GM23338 (cell line): Measurements from ENCODE around the gene KPNA6. TPM values are rescaled to one million over a fixed set of nuclear protein-coding genes. Genes with fewer than 3 reads are reported as not detected.

ENCODE experiments used
- ATAC-seq: fragments of 200-7000 bp; cut with Tn5 transposase; 3 replicates; pipeline ENCODE4 v1.9.1; 2020
- DNase-seq: peaks from one replicate; pipeline ENCODE4 v3.0.0-alpha.2; 2015; ENCODE audit warnings: low spot score
- H2AFZ ChIP-seq: fragments of 200-600 bp; sonication (generic); 2 replicates; pipeline ENCODE4 v1.8.0; 2016; ENCODE audit warnings: antibody characterized with exemption, mild to moderate bottlenecking, moderate library complexity
- H3F3A ChIP-seq: fragments of 200-600 bp; sonication (generic); replicated peaks from 2 replicates; pipeline ENCODE4 v1.8.0; 2017; ENCODE audit warnings: antibody characterized with exemption, mixed run types, low read depth
- H3K27ac ChIP-seq: fragments of 200-600 bp; sonication (generic); 2 replicates; pipeline ENCODE4 v1.6.1; 2016; ENCODE audit warnings: low read depth
- H3K27me3 ChIP-seq: fragments of 200-600 bp; sonication (generic); 2 replicates; pipeline ENCODE4 v1.8.0; 2016; ENCODE audit warnings: mild to moderate bottlenecking, mixed run types, moderate library complexity; ENCODE audit not compliant: insufficient read depth
- H3K36me3 ChIP-seq: fragments of 200-600 bp; sonication (generic); 2 replicates; pipeline ENCODE4 v1.8.0; 2016; ENCODE audit warnings: mild to moderate bottlenecking; ENCODE audit not compliant: insufficient read depth
- H3K4me1 ChIP-seq: fragments of 200-600 bp; sonication (generic); 2 replicates; pipeline ENCODE4 v1.8.0; 2016; ENCODE audit warnings: mild to moderate bottlenecking, moderate library complexity; ENCODE audit not compliant: insufficient read depth
- H3K4me2 ChIP-seq: fragments of 200-600 bp; sonication (generic); 2 replicates; pipeline ENCODE4 v1.7.1; 2017; ENCODE audit warnings: mixed run types
- H3K4me3 ChIP-seq: fragments of 200-600 bp; sonication (generic); 2 replicates; pipeline ENCODE4 v1.6.1; 2016; ENCODE audit warnings: mixed run types
- H3K79me2 ChIP-seq: fragments of 200-600 bp; sonication (generic); replicated peaks from 2 replicates; pipeline ENCODE4 v1.8.0; 2017; ENCODE audit warnings: mild to moderate bottlenecking; ENCODE audit not compliant: insufficient read depth
- H3K9me2 ChIP-seq: fragments of 200-600 bp; sonication (generic); 2 replicates; pipeline ENCODE4 v1.8.0; 2017; ENCODE audit not compliant: insufficient read depth
- H4K20me1 ChIP-seq: fragments of 200-600 bp; sonication (generic); replicated peaks from 2 replicates; pipeline ENCODE4 v1.8.0; 2017; ENCODE audit warnings: mild to moderate bottlenecking; ENCODE audit not compliant: insufficient read depth
- H3K27ac Mint-ChIP-seq: 2 replicates; pipeline ENCODE4 v1.8.0; 2020; ENCODE audit warnings: inconsistent platforms, mild to moderate bottlenecking, moderate library complexity, mixed read lengths
- H3K27me3 Mint-ChIP-seq: 3 replicates; pipeline ENCODE4 v1.8.0; 2022; ENCODE audit warnings: low read depth, mild to moderate bottlenecking, moderate library complexity, mixed read lengths, inconsistent platforms; ENCODE audit not compliant: insufficient read depth, poor library complexity
- H3K36me3 Mint-ChIP-seq: 3 replicates; pipeline ENCODE4 v1.8.0; 2021; ENCODE audit warnings: low read depth, mild to moderate bottlenecking, inconsistent platforms, moderate library complexity, mixed read lengths
- H3K4me1 Mint-ChIP-seq: 3 replicates; pipeline ENCODE4 v1.8.0; 2020; ENCODE audit warnings: mild to moderate bottlenecking, inconsistent platforms, mixed read lengths
- H3K4me3 Mint-ChIP-seq: 3 replicates; pipeline ENCODE4 v1.8.0; 2021; ENCODE audit warnings: moderate library complexity, mild to moderate bottlenecking, inconsistent platforms, mixed read lengths
- H3K9me3 Mint-ChIP-seq: 3 replicates; pipeline ENCODE4 v1.8.0; 2020; ENCODE audit warnings: moderate library complexity, mild to moderate bottlenecking, inconsistent platforms, mixed read lengths
- CREB1 ChIP-seq: fragments of 250-450 bp; sonication (Bioruptor Pico); IDR thresholded peaks from 2 replicates; pipeline ENCODE4 v1.5.0; 2020; ENCODE audit warnings: low read depth, mild to moderate bottlenecking, moderate library complexity
- CTCF ChIP-seq, 2 experiments: fragments of 200-600 bp in 1 of 2; sonication (generic) in 1 of 2; conservative IDR thresholded peaks; 2 replicates each; pipeline versions ENCODE4 v1.5.1 to v1.6.1; 2016 to 2017; ENCODE audit warnings: antibody characterized with exemption in 2 of 2, low read depth in 2 of 2, mild to moderate bottlenecking in 2 of 2, moderate library complexity in 1 of 2
- ETS1 ChIP-seq: IDR thresholded peaks from 2 replicates; pipeline ENCODE4 v1.6.1; 2016; ENCODE audit warnings: antibody characterized with exemption
- EZH2 ChIP-seq: fragments of 200-600 bp; sonication (generic); IDR thresholded peaks from one replicate; pipeline ENCODE4 v1.8.0; 2017; ENCODE audit warnings: antibody characterized with exemption, mild to moderate bottlenecking, low read depth; ENCODE audit not compliant: unreplicated experiment
- EZH2phosphoT487 ChIP-seq: fragments of 200-600 bp; sonication (generic); IDR thresholded peaks from one replicate; pipeline ENCODE4 v1.8.1; 2018; ENCODE audit warnings: antibody characterized with exemption; ENCODE audit not compliant: unreplicated experiment
- JUNB ChIP-seq: IDR thresholded peaks from one replicate; pipeline ENCODE4 v1.6.1; 2016; ENCODE audit warnings: antibody characterized with exemption; ENCODE audit not compliant: unreplicated experiment
- NANOG ChIP-seq: IDR thresholded peaks from 2 replicates; pipeline ENCODE4 v1.6.1; 2016; ENCODE audit warnings: antibody characterized with exemption, borderline replicate concordance
- POLR2AphosphoS5 ChIP-seq: IDR thresholded peaks from 2 replicates; pipeline ENCODE4 v1.6.1; 2016; ENCODE audit warnings: antibody characterized with exemption, low read depth
- REST ChIP-seq: IDR thresholded peaks from one replicate; pipeline ENCODE4 v1.6.1; 2018; ENCODE audit warnings: antibody characterized with exemption; ENCODE audit not compliant: unreplicated experiment
- STAT1 ChIP-seq: IDR thresholded peaks from one replicate; pipeline ENCODE4 v1.6.1; 2016; ENCODE audit warnings: antibody characterized with exemption; ENCODE audit not compliant: unreplicated experiment
- ZNF114 ChIP-seq: fragments of 250-450 bp; sonication (Bioruptor Pico); IDR thresholded peaks from 2 replicates; pipeline ENCODE4 v1.5.0; 2020; ENCODE audit warnings: mild to moderate bottlenecking, moderate library complexity
- ZNF331 ChIP-seq: fragments of 250-450 bp; sonication (Bioruptor Pico); IDR thresholded peaks from 2 replicates; pipeline ENCODE4 v1.5.0; 2020; ENCODE audit warnings: low read depth, mild to moderate bottlenecking, moderate library complexity
- ZNF462 ChIP-seq: fragments of 250-450 bp; sonication (Bioruptor Pico); IDR thresholded peaks from 2 replicates; pipeline ENCODE4 v1.5.0; 2020; ENCODE audit warnings: mild to moderate bottlenecking, moderate library complexity
- polyA plus RNA-seq: library from polyadenylated mRNA; unstranded; fragments of >200 nt; fragmentation: Nextera tagmentation; extraction: Ambion mirVana; gene quantifications from 2 replicates; pipeline ENCODE4 v1.2.1, GENCODE V29; 2016
- total RNA-seq: library from RNA; depleted of rRNA; stranded (reverse); fragments of >200 nt; shearing (Covaris generic); gene quantifications from 2 replicates; pipeline ENCODE4 v1.2.3, GENCODE V29; 2014

KPNA6 gene
- total and polyA plus RNA-seq, 2 experiments from 2014 or later: 28.6 to 72.2 TPM

GRCh38 chr1:32144033-32144432 is 36.2 kb downstream of the KPNA6 start:
- peaks cover 62% of the 10 kb centered on the region for H4K20me1 ChIP-seq
- TF ChIP-seq STAT1 (no peak), ZNF114 (no peak), JUNB (no peak), EZH2 (no peak), REST (no peak), EZH2phosphoT487 (no peak), POLR2AphosphoS5 (no peak), ZNF462 (CRISPR knock-in tag) (no peak), CREB1 (CRISPR knock-in tag) (no peak), ETS1 (no peak), NANOG (no peak), CTCF (conservative IDR thresholded peaks at IDR 0.05; ENCODE audit: low read depth in 2 of 2) (no peak), ZNF331 (CRISPR knock-in tag) (no peak)
- H3K4me2 ChIP-seq: no peak overlapping the region
- Mint-ChIP-seq H3K4me1 (peaks cover 3% of the 10 kb centered on the region; the same call in 1 of the 3 replicates), H3K9me3 (no peaks in the 10 kb centered on the region), H3K27ac (no peak overlapping the region), H3K27me3 (peaks cover 1% of the 10 kb centered on the region), H3K36me3 (peaks cover 10% of the 10 kb centered on the region; the same call in 1 of the 3 replicates), H3K4me3 (no peak overlapping the region)
- DNase-seq (no peak), ATAC-seq (no peak)
- H3K4me3 ChIP-seq: no peak overlapping the region
- no peaks in the 10 kb centered on the region for H3K4me1 ChIP-seq
- H3K27ac ChIP-seq: no peak overlapping the region
- H3K27me3 ChIP-seq: no peaks in the 10 kb centered on the region
- no peaks in the 10 kb centered on the region for H3K9me2 ChIP-seq
- H3F3A ChIP-seq: 0 out of 2 replicates have a peak, but pooled peaks cover 6% of the 10 kb centered on the region
- no peak overlapping the region for H2AFZ ChIP-seq
- H3K36me3 ChIP-seq: no peaks in the 10 kb centered on the region
- peaks cover 93% of the 10 kb centered on the region for H3K79me2 ChIP-seq
